DND-41 (cell line): Measurements from ENCODE around the gene SMARCA4.

Experiments
- CTCF ChIP-seq: IDR thresholded peaks from 2 replicates; pipeline ENCODE4 v1.5.1; 2012; ENCODE audit warnings: borderline replicate concordance, low read length, moderate library complexity, mild to moderate bottlenecking; ENCODE audit not compliant: poor library complexity, severe bottlenecking; ENCODE audit errors: extremely low read depth
- EZH2 ChIP-seq: IDR thresholded peaks from 3 replicates; pipeline ENCODE4 v1.6.1; 2012; ENCODE audit warnings: borderline replicate concordance, low read depth, mild to moderate bottlenecking, moderate library complexity, low read length, inconsistent platforms; ENCODE audit not compliant: severe bottlenecking

GRCh38 chr19:10979951-10980381, 19.1 kb downstream of the SMARCA4 start:
- no peak for TF ChIP-seq CTCF
- TF ChIP-seq EZH2, result no peak
